ENCODE measurements around the gene AFF3.

- TF ChIP-seq CTCF (IDR thresholded peaks at IDR 0.05; ENCODE audit: poor library complexity): no peak
- TF ChIP-seq EZH2 (IDR thresholded peaks at IDR 0.05; ENCODE audit: borderline replicate concordance): no peak
- no peak for TF ChIP-seq EZH2phosphoT487 (IDR thresholded peaks at IDR 0.05; ENCODE audit: low read depth, severe bottlenecking, unreplicated experiment)
Observed at GRCh38 chr2:99891428-99891780, 251.0 kb downstream of the AFF3 start.

Data from hepatocyte (in vitro differentiated cells).